Activated CD4-positive, alpha-beta T cell treated with anti-CD3 and anti-CD28 coated beads for 36 hours (primary cell): Measurements from ENCODE around the gene KRTAP5-4. TPM values are rescaled to one million over a fixed set of nuclear protein-coding genes. Genes with fewer than 3 reads are reported as not detected.
"Not testable (repeated sequence)": the region's sequence is repeated elsewhere in the genome, so short reads cannot be mapped to it uniquely, and the experiment has no call there.

Source experiments
- ATAC-seq: fragments of 200-7000 bp; cut with Tn5 transposase; one replicate; pipeline ENCODE4 v1.10.0; 2021; ENCODE audit warnings: mild to moderate bottlenecking, moderate library complexity
- CTCF ChIA-PET: fragments of 350-600 bp; sonication (Branson Sonifier 250); formaldehyde crosslinking; loops from one replicate; lab custom pipeline; 2021; ENCODE audit warnings: antibody characterized with exemption; lab: Charles Lee
- POLR2A ChIA-PET: fragments of 350-600 bp; sonication (Branson Sonifier 250); formaldehyde crosslinking; loops from one replicate; lab custom pipeline; 2021; ENCODE audit warnings: antibody characterized with exemption, inconsistent platforms; lab: Charles Lee
- DNase-seq: peaks from one replicate; pipeline ENCODE4 v3.0.0-alpha.2; 2020
- H3K27ac Mint-ChIP-seq: one replicate; pipeline ENCODE4 v1.8.0; 2021; ENCODE audit warnings: mixed read lengths
- H3K27me3 Mint-ChIP-seq: one replicate; pipeline ENCODE4 v1.8.0; 2021; ENCODE audit warnings: mixed read lengths
- H3K36me3 Mint-ChIP-seq: one replicate; pipeline ENCODE4 v1.8.0; 2021; ENCODE audit warnings: low read depth, mixed read lengths
- H3K4me1 Mint-ChIP-seq: one replicate; pipeline ENCODE4 v1.8.0; 2021; ENCODE audit warnings: mixed read lengths
- H3K4me3 Mint-ChIP-seq: one replicate; pipeline ENCODE4 v1.8.0; 2021; ENCODE audit warnings: mild to moderate bottlenecking, moderate library complexity, mixed read lengths
- H3K9me3 Mint-ChIP-seq: one replicate; pipeline ENCODE4 v1.8.0; 2021; ENCODE audit warnings: low read depth, mixed read lengths
- intact Hi-C, 2 experiments: fragments of 100-400 bp; cut with DNase I in 1 of 2; cut with micrococcal nuclease in 1 of 2; formaldehyde crosslinking; loops; one replicate each; pipeline versions ENCODE4 v1.14.2 to v1.15.1; 2022 to 2024; cut with DNase I, micrococcal nuclease
- total RNA-seq, 2 experiments: library from RNA; stranded (reverse); gene quantifications; one replicate each; pipeline ENCODE4 v1.2.3, GENCODE V29; 2021

The KRTAP5-4 gene
- total RNA-seq, 2 experiments from 2014 or later, result not detected

GRCh38 chr11:1652442-1652770 is 30.5 kb upstream of the KRTAP5-4 start:
- no peaks in the 10 kb centered on the region for H3K4me1 Mint-ChIP-seq
- peaks cover 3% of the 10 kb centered on the region for H3K27me3 Mint-ChIP-seq
- no peak for DNase-seq
- ChIA-PET CTCF (interaction anchor here (0.6 to 5.8 kb wide), 56 partner anchors 8 to 590 kb away, joined by 3 to 73 read pairs (median 4); partner anchors contain the start of genes BRSK2, KRTAP5-2 and LSP1), POLR2A (no interaction called here)
- H3K36me3 Mint-ChIP-seq, result no peaks in the 10 kb centered on the region
- H3K9me3 Mint-ChIP-seq, result no peaks in the 10 kb centered on the region
- intact Hi-C loops, result loop anchor here (1.0 to 5.0 kb wide), 5 partner anchors 40 to 500 kb away; no protein-coding TSS in a partner anchor
- H3K4me3 Mint-ChIP-seq, result no peak overlapping the region
- H3K27ac Mint-ChIP-seq, result no peak overlapping the region
- ATAC-seq, result no peak

- no peak for DNase-seq
- H3K9me3 Mint-ChIP-seq, result no peaks in the 10 kb centered on the region
- intact Hi-C loops, result loop anchor here (1.0 to 5.0 kb wide), 5 partner anchors 40 to 500 kb away; no protein-coding TSS in a partner anchor
- ChIA-PET POLR2A (no interaction called here), CTCF (interaction anchor here (0.6 to 5.8 kb wide), 47 partner anchors 8 to 589 kb away, joined by 3 to 73 read pairs (median 4); partner anchors contain the start of genes KRTAP5-2 and LSP1)
- no peaks in the 10 kb centered on the region for H3K4me1 Mint-ChIP-seq
- H3K4me3 Mint-ChIP-seq, result no peak overlapping the region
- no peak overlapping the region for H3K27ac Mint-ChIP-seq
- no peaks in the 10 kb centered on the region for H3K36me3 Mint-ChIP-seq
- peaks cover 3% of the 10 kb centered on the region for H3K27me3 Mint-ChIP-seq
- ATAC-seq, result no peak
Observed at GRCh38 chr11:1652026-1652425, 30.1 kb upstream of the KRTAP5-4 start.

GRCh38 chr11:1651411-1651980 is 29.6 kb upstream of the KRTAP5-4 start:
- Mint-ChIP-seq H3K4me1 (no peaks in the 10 kb centered on the region), H3K9me3 (no peaks in the 10 kb centered on the region), H3K4me3 (no peak overlapping the region), H3K36me3 (no peaks in the 10 kb centered on the region), H3K27ac (no peak overlapping the region), H3K27me3 (peaks cover 3% of the 10 kb centered on the region)
- CTCF ChIA-PET, result interaction anchor here (0.8 to 5.8 kb wide), 7 partner anchors 10 to 378 kb away, joined by 3 to 73 read pairs (median 3); no protein-coding TSS in a partner anchor
- DNase-seq, result no peak
- ATAC-seq, result no peak
- POLR2A ChIA-PET, result interaction anchor here (0.6 kb wide), 1 partner anchor 115 kb away, joined by 4 read pairs; no protein-coding TSS in a partner anchor
- intact Hi-C loops, result loop anchor here in 1 of 2 experiments (5.0 kb wide), 1 partner anchor 41 kb away; no protein-coding TSS in a partner anchor

- Mint-ChIP-seq H3K4me1 (no peaks in the 10 kb centered on the region), H3K27me3 (peaks cover 3% of the 10 kb centered on the region), H3K9me3 (no peaks in the 10 kb centered on the region), H3K4me3 (no peak overlapping the region), H3K27ac (no peak overlapping the region), H3K36me3 (no peaks in the 10 kb centered on the region)
- intact Hi-C loops, result loop anchor here in 1 of 2 experiments (5.0 kb wide), 1 partner anchor 41 kb away; no protein-coding TSS in a partner anchor
- no peak for ATAC-seq
- DNase-seq, result no peak
- POLR2A ChIA-PET, result no interaction called here
- CTCF ChIA-PET, result interaction anchor here (0.8 to 5.8 kb wide), 5 partner anchors 10 to 182 kb away, joined by 3 to 73 read pairs (median 4); no protein-coding TSS in a partner anchor
Observed at GRCh38 chr11:1650918-1651262, 29.0 kb upstream of the KRTAP5-4 start.

GRCh38 chr11:1650034-1650917 is 28.3 kb upstream of the KRTAP5-4 start:
- no peaks in the 10 kb centered on the region for H3K9me3 Mint-ChIP-seq
- no peaks in the 10 kb centered on the region for H3K36me3 Mint-ChIP-seq
- POLR2A ChIA-PET, result no interaction called here
- peaks cover 3% of the 10 kb centered on the region for H3K27me3 Mint-ChIP-seq
- ATAC-seq (no peak), DNase-seq (no peak)
- intact Hi-C loops, result loop anchor here in 1 of 2 experiments (5.0 kb wide), 1 partner anchor 42 kb away; no protein-coding TSS in a partner anchor
- H3K4me3 Mint-ChIP-seq, result no peak overlapping the region
- no peaks in the 10 kb centered on the region for H3K4me1 Mint-ChIP-seq
- H3K27ac Mint-ChIP-seq, result no peak overlapping the region
- CTCF ChIA-PET, result interaction anchor here (0.8 to 5.8 kb wide), 6 partner anchors 9 to 183 kb away, joined by 3 to 73 read pairs (median 4); no protein-coding TSS in a partner anchor

- ChIA-PET CTCF (interaction anchor here (1.1 to 1.4 kb wide), 2 partner anchors 9 to 54 kb away, joined by 3 read pairs; no protein-coding TSS in a partner anchor), POLR2A (no interaction called here)
- Mint-ChIP-seq H3K36me3 (no peaks in the 10 kb centered on the region), H3K27me3 (peaks cover 3% of the 10 kb centered on the region), H3K4me3 (no peak overlapping the region), H3K4me1 (no peaks in the 10 kb centered on the region), H3K9me3 (no peaks in the 10 kb centered on the region), H3K27ac (no peak overlapping the region)
- intact Hi-C loops, result no loop called here
- DNase-seq, result no peak
- ATAC-seq, result no peak
Observed at GRCh38 chr11:1648653-1649420, 26.9 kb upstream of the KRTAP5-4 start.

- peaks cover 3% of the 10 kb centered on the region for H3K27me3 Mint-ChIP-seq
Observed at GRCh38 chr11:1647901-1648652, 26.1 kb upstream of the KRTAP5-4 start.

GRCh38 chr11:1646540-1646939 is 24.6 kb upstream of the KRTAP5-4 start:
- POLR2A ChIA-PET, H3K36me3 Mint-ChIP-seq, H3K27me3 Mint-ChIP-seq: not testable (repeated sequence)

More at GRCh38 chr11:1647901-1648652, 26.1 kb upstream of the KRTAP5-4 start:
- no peak overlapping the region for H3K27ac Mint-ChIP-seq
- ChIA-PET CTCF (interaction anchor here (1.1 kb wide), 1 partner anchor 9 kb away, joined by 3 read pairs; no protein-coding TSS in a partner anchor), POLR2A (no interaction called here)
- intact Hi-C loops, result no loop called here
- H3K9me3 Mint-ChIP-seq, result no peaks in the 10 kb centered on the region
- ATAC-seq (no peak), DNase-seq (no peak)
- H3K36me3 Mint-ChIP-seq, result no peaks in the 10 kb centered on the region
- H3K4me1 Mint-ChIP-seq, result no peaks in the 10 kb centered on the region
- H3K4me3 Mint-ChIP-seq, result no peak overlapping the region

GRCh38 chr11:1645357-1645821 is 23.5 kb upstream of the KRTAP5-4 start:
- H3K27ac Mint-ChIP-seq, result no peak overlapping the region
- ATAC-seq (no peak), DNase-seq (no peak)
- H3K27me3 Mint-ChIP-seq, result peaks cover 3% of the 10 kb centered on the region
- no peak overlapping the region for H3K4me3 Mint-ChIP-seq
- no peaks in the 10 kb centered on the region for H3K4me1 Mint-ChIP-seq
- ChIA-PET CTCF (no interaction called here), POLR2A (no interaction called here)
- H3K36me3 Mint-ChIP-seq, result no peaks in the 10 kb centered on the region
- H3K9me3 Mint-ChIP-seq, result no peaks in the 10 kb centered on the region
- intact Hi-C loops, result no loop called here

More at GRCh38 chr11:1646540-1646939, 24.6 kb upstream of the KRTAP5-4 start:
- intact Hi-C loops, H3K4me3 Mint-ChIP-seq, H3K4me1 Mint-ChIP-seq, DNase-seq, H3K27ac Mint-ChIP-seq, ATAC-seq, H3K9me3 Mint-ChIP-seq: not testable (repeated sequence)
- CTCF ChIA-PET, result interaction anchor here (0.6 to 0.9 kb wide), 5 partner anchors 29 to 790 kb away, joined by 3 to 4 read pairs (median 3); no protein-coding TSS in a partner anchor
